Measurements from ENCODE around the gene MGAT1. TPM values are rescaled to one million over a fixed set of nuclear protein-coding genes. Genes with fewer than 3 reads are reported as not detected.

MGAT1 gene
- total RNA-seq, 1 experiment from 2014 or later, result 104 TPM

- Histone ChIP-seq H3K9me2 (replicated peaks; ENCODE audit: low read length) (0 out of 2 replicates have a peak, but pooled peaks cover 5% of the 10 kb centered on the region), H4K20me1 (ENCODE audit: low read length) (no peaks in the 10 kb centered on the region), H3K79me2 (ENCODE audit: low read length) (no peaks in the 10 kb centered on the region), H3K9me3 (ENCODE audit: low read length) (no peaks in the 10 kb centered on the region), H3K9ac (ENCODE audit: low read length) (no peak overlapping the region), H3K36me3 (ENCODE audit: low read depth, low read length) (no peaks in the 10 kb centered on the region), H3K27ac (ENCODE audit: low read length) (no peak overlapping the region), H3K4me3 (ENCODE audit: low read length) (no peak overlapping the region), H3F3A (ENCODE audit: low read length, unreplicated experiment) (no peaks in the 10 kb centered on the region), H3K4me2 (ENCODE audit: low read length) (no peak overlapping the region), H2AFZ (ENCODE audit: low read length) (no peak overlapping the region), H3K4me1 (ENCODE audit: insufficient read depth, low read length) (peaks cover 10% of the 10 kb centered on the region), H3K27me3 (ENCODE audit: low read length) (no peaks in the 10 kb centered on the region)
- TF ChIP-seq EZH2phosphoT487 (IDR thresholded peaks at IDR 0.05; ENCODE audit: borderline replicate concordance, low read length) (no peak), CTCF (conservative IDR thresholded peaks at IDR 0.05; ENCODE audit: low read depth, low read length) (no peak), EZH2 (IDR thresholded peaks at IDR 0.05; ENCODE audit: low read length, unreplicated experiment) (no peak)
- intact Hi-C loops (cut with micrococcal nuclease), result no loop called here
- DNase-seq (no peak), ATAC-seq (no peak)
- ChIA-PET POLR2A (ENCODE audit: unreplicated experiment) (no interaction called here), CTCF (interaction anchor here (0.6 kb wide), 1 partner anchor 15 kb away, joined by 4 read pairs; no protein-coding TSS in a partner anchor)
- BruUV-seq (replicated peaks), result no TSS peak
Measured at GRCh38 chr5:180771839-180772238, 30.8 kb downstream of the MGAT1 start.

GRCh38 chr5:180769821-180770220, 32.8 kb downstream of the MGAT1 start:
- 0 out of 2 replicates have a peak, but pooled peaks cover 4% of the 10 kb centered on the region for H3K9me3 ChIP-seq (ENCODE audit: low read length)
- no peak overlapping the region for H3K4me3 ChIP-seq (ENCODE audit: low read length)
- H2AFZ ChIP-seq (ENCODE audit: low read length), result peak overlapping the region; percentile 50; the same call in 1 of the 2 replicates
- BruUV-seq (replicated peaks), result no TSS peak
- TF ChIP-seq EZH2 (IDR thresholded peaks at IDR 0.05; ENCODE audit: low read length, unreplicated experiment) (no peak), CTCF (conservative IDR thresholded peaks at IDR 0.05; ENCODE audit: low read depth, low read length) (no peak), EZH2phosphoT487 (IDR thresholded peaks at IDR 0.05; ENCODE audit: borderline replicate concordance, low read length) (no peak)
- ChIA-PET POLR2A (ENCODE audit: unreplicated experiment) (interaction anchor here (0.7 kb wide), 1 partner anchor 40 kb away, joined by 3 read pairs; no protein-coding TSS in a partner anchor), CTCF (interaction anchor here (0.5 kb wide), 1 partner anchor 228 kb away, joined by 3 read pairs; no protein-coding TSS in a partner anchor)
- intact Hi-C loops (cut with micrococcal nuclease), result no loop called here
- 0 out of 2 replicates have a peak, but pooled peaks cover 3% of the 10 kb centered on the region for H3K9me2 ChIP-seq (replicated peaks; ENCODE audit: low read length)
- H3K36me3 ChIP-seq (ENCODE audit: low read depth, low read length), result no peaks in the 10 kb centered on the region
- H3K79me2 ChIP-seq (ENCODE audit: low read length), result no peaks in the 10 kb centered on the region
- no peaks in the 10 kb centered on the region for H4K20me1 ChIP-seq (ENCODE audit: low read length)
- peak overlapping the region; percentile 6; the same call in 1 of the 2 replicates for H3K27ac ChIP-seq (ENCODE audit: low read length)
- no peak overlapping the region for H3K9ac ChIP-seq (ENCODE audit: low read length)
- H3K4me1 ChIP-seq (ENCODE audit: insufficient read depth, low read length), result peaks cover 10% of the 10 kb centered on the region
- no peaks in the 10 kb centered on the region for H3F3A ChIP-seq (ENCODE audit: low read length, unreplicated experiment)
- DNase-seq (peak; percentile 70), ATAC-seq (peak; percentile 73)
- H3K4me2 ChIP-seq (ENCODE audit: low read length), result peak overlapping the region; percentile 34
- H3K27me3 ChIP-seq (ENCODE audit: low read length), result no peaks in the 10 kb centered on the region

- no peak overlapping the region for H2AFZ ChIP-seq (ENCODE audit: low read length)
- no peaks in the 10 kb centered on the region for H3F3A ChIP-seq (ENCODE audit: low read length, unreplicated experiment)
- H3K27ac ChIP-seq (ENCODE audit: low read length), result no peak overlapping the region
- H3K79me2 ChIP-seq (ENCODE audit: low read length), result no peaks in the 10 kb centered on the region
- no peak for DNase-seq
- ATAC-seq, result no peak
- no peaks in the 10 kb centered on the region for H3K9me3 ChIP-seq (ENCODE audit: low read length)
- ChIA-PET POLR2A (ENCODE audit: unreplicated experiment) (no interaction called here), CTCF (no interaction called here)
- peaks cover 26% of the 10 kb centered on the region for H3K27me3 ChIP-seq (ENCODE audit: low read length)
- no TSS peak for BruUV-seq (replicated peaks)
- H3K4me2 ChIP-seq (ENCODE audit: low read length), result no peak overlapping the region
- TF ChIP-seq CTCF (conservative IDR thresholded peaks at IDR 0.05; ENCODE audit: low read depth, low read length), result no peak
- TF ChIP-seq EZH2 (IDR thresholded peaks at IDR 0.05; ENCODE audit: low read length, unreplicated experiment), result no peak
- no peak for TF ChIP-seq EZH2phosphoT487 (IDR thresholded peaks at IDR 0.05; ENCODE audit: borderline replicate concordance, low read length)
- no peak overlapping the region for H3K9ac ChIP-seq (ENCODE audit: low read length)
- H3K4me3 ChIP-seq (ENCODE audit: low read length), result no peak overlapping the region
- no peaks in the 10 kb centered on the region for H4K20me1 ChIP-seq (ENCODE audit: low read length)
- no peaks in the 10 kb centered on the region for H3K9me2 ChIP-seq (replicated peaks; ENCODE audit: low read length)
- intact Hi-C loops (cut with micrococcal nuclease), result no loop called here
- no peaks in the 10 kb centered on the region for H3K4me1 ChIP-seq (ENCODE audit: insufficient read depth, low read length)
- H3K36me3 ChIP-seq (ENCODE audit: low read depth, low read length), result no peaks in the 10 kb centered on the region
Measured at GRCh38 chr5:180755601-180756000, 47.0 kb downstream of the MGAT1 start.

Measured in PC-3 (cell line).